ENCODE results near the gene POLL. TPM values are rescaled to one million over a fixed set of nuclear protein-coding genes. Genes with fewer than 3 reads are reported as not detected.

The POLL gene
- total and polyA plus RNA-seq, 2 of the 4 experiments (the other 2 are of a cell fraction), result 6.3 to 23.7 TPM

DNA sequence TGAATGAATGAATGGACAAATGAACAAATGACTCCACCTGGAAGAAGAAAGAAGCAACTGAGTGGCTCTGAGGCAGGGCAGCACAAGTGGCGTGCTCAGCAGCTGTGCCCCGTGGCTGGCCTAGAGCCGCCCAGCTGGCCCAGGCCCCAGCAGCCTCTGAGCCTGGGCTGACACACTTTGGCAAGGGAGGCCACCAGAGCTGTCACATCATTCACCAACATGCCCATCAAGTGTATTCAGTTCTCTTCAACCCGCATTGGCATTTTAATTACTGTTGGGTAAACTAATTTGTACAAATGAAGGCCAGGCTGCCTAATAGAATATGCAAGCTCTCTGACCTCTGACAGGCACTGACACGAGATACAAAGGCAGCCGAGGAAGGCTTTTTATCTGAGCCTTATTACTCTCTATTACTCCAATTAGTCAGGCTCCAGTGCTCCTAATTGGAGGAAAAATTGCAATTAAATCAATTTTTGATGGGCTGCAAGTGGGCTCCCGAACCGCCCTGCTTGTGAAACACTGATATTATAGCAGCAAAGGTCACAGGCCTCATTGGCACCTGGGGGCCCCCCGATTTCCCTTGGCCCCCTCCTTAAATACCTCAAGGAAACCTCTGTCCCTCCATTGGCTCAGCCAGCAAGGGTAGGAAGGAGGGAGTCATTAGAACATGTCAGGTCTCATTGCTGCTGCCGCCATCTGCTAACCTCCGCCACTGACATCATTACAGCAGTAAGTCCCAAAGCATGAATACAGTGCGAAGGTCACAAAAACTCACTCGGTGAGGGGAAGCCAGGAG, 42.0 kb upstream of the POLL start:
- Histone ChIP-seq H2BK20ac (ENCODE audit: low read depth, low read length) (no peak overlapping the region), H3K18ac (ENCODE audit: low read depth, low read length) (no peak overlapping the region), H4K5ac (ENCODE audit: low read depth, low read length) (no peak overlapping the region), H3K14ac (replicated peaks; ENCODE audit: low read depth, low read length) (no peak overlapping the region), H4K8ac (ENCODE audit: low read depth in 2 of 2, low read length in 2 of 2) (no peak overlapping the region), H3K56ac (ENCODE audit: extremely low read depth, insufficient read depth, low read length) (no peak overlapping the region), H3K27ac (ENCODE audit: insufficient read depth, low read length) (no peak overlapping the region), H3K79me1 (ENCODE audit: low read depth in 1 of 2, low read length in 2 of 2) (no peaks in the 10 kb centered on the region; a peak in 1 of 4 replicates), H3K4me2 (ENCODE audit: low read depth, low read length) (no peak overlapping the region), H4K91ac (ENCODE audit: insufficient read depth, low read depth, low read length) (no peak overlapping the region), H3K23ac (ENCODE audit: low read depth, low read length) (no peak overlapping the region), H3K36me3 (ENCODE audit: control insufficient read depth, insufficient read depth, low read length) (no peaks in the 10 kb centered on the region; the same call in 1 of the 2 replicates), H2BK120ac (ENCODE audit: low read depth, low read length) (no peak overlapping the region), H2AK9ac (replicated peaks; ENCODE audit: low read depth, low read length, poor library complexity) (no peak overlapping the region), H2AFZ (replicated peaks; ENCODE audit: low read length, poor library complexity) (no peak overlapping the region), H4K20me1 (ENCODE audit: insufficient read depth, low read length) (peaks cover 7% of the 10 kb centered on the region; the same call in 1 of the 2 replicates), H3K9me3 (ENCODE audit: control insufficient read depth, insufficient read depth, low read length) (no peaks in the 10 kb centered on the region), H2BK5ac (ENCODE audit: low read depth, low read length, poor library complexity, severe bottlenecking) (no peak overlapping the region), H3K4me1 (ENCODE audit: control insufficient read depth, insufficient read depth, low read length) (no peaks in the 10 kb centered on the region), H3K9me1 (ENCODE audit: insufficient read depth, low read length) (peaks cover 7% of the 10 kb centered on the region; the same call in 1 of the 2 replicates), H3K4me3 (ENCODE audit: insufficient read depth, low read depth, low read length) (no peak overlapping the region), H2BK15ac (ENCODE audit: low read depth, low read length) (no peak overlapping the region), H2AK5ac (ENCODE audit: low read depth, low read length) (no peak overlapping the region), H3K9ac (ENCODE audit: low read depth, low read length) (no peak overlapping the region), H3K4ac (ENCODE audit: low read depth, low read length) (no peak overlapping the region), H3K27me3 (ENCODE audit: control insufficient read depth, insufficient read depth, low read length) (no peaks in the 10 kb centered on the region)
- no TSS peak for BruUV-seq (replicated peaks)
- ChIA-PET CTCF (interaction anchor here (0.6 kb wide), 1 partner anchor 60 kb away, joined by 3 read pairs; no protein-coding TSS in a partner anchor), POLR2A (ENCODE audit: unreplicated experiment) (no interaction called here)
- in situ Hi-C loops (cut with MboI; ENCODE audit: low sequenced_read_pairs) (no loop called here), intact Hi-C loops (cut with micrococcal nuclease) (no loop called here), dilution Hi-C loops (cut with HindIII; ENCODE audit: low sequenced_read_pairs, unreplicated experiment) (no loop called here)
- ATAC-seq (ENCODE audit: low read depth) (no peak), DNase-seq (no peak)
- no CpG with 5 or more reads among the region's 13 CpGs for WGBS, 2 experiments (ENCODE audit: extremely low coverage in 2 of 2, insufficient read length in 1 of 2)
- no peak for TF ChIP-seq RAD21 (IDR thresholded peaks at IDR 0.05; ENCODE audit: low read length)
- TF ChIP-seq FOS (IDR thresholded peaks at IDR 0.05; ENCODE audit: low read depth, low read length), result no peak
- no peak for TF ChIP-seq MAZ (IDR thresholded peaks at IDR 0.05; ENCODE audit: borderline replicate concordance, low read depth, low read length)
- no peak for TF ChIP-seq POLR2A (IDR thresholded peaks at IDR 0.05; ENCODE audit: low read depth, low read length)
- TF ChIP-seq BHLHE40 (IDR thresholded peaks at IDR 0.05; ENCODE audit: low read depth, low read length), result no peak
- TF ChIP-seq, protein P1, sequence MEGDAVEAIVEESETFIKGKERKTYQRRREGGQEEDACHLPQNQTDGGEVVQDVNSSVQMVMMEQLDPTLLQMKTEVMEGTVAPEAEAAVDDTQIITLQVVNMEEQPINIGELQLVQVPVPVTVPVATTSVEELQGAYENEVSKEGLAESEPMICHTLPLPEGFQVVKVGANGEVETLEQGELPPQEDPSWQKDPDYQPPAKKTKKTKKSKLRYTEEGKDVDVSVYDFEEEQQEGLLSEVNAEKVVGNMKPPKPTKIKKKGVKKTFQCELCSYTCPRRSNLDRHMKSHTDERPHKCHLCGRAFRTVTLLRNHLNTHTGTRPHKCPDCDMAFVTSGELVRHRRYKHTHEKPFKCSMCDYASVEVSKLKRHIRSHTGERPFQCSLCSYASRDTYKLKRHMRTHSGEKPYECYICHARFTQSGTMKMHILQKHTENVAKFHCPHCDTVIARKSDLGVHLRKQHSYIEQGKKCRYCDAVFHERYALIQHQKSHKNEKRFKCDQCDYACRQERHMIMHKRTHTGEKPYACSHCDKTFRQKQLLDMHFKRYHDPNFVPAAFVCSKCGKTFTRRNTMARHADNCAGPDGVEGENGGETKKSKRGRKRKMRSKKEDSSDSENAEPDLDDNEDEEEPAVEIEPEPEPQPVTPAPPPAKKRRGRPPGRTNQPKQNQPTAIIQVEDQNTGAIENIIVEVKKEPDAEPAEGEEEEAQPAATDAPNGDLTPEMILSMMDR (conservative IDR thresholded peaks at IDR 0.05; ENCODE audit: low read depth, low read length), result no peak
- no peak for TF ChIP-seq MAFK (IDR thresholded peaks at IDR 0.05; ENCODE audit: low read depth, low read length)
- TF ChIP-seq MXI1 (IDR thresholded peaks at IDR 0.05; ENCODE audit: borderline replicate concordance, low read depth, low read length), result no peak
- no peak for TF ChIP-seq RCOR1 (IDR thresholded peaks at IDR 0.05; ENCODE audit: insufficient replicate concordance, low read length)
- TF ChIP-seq, protein P2, sequence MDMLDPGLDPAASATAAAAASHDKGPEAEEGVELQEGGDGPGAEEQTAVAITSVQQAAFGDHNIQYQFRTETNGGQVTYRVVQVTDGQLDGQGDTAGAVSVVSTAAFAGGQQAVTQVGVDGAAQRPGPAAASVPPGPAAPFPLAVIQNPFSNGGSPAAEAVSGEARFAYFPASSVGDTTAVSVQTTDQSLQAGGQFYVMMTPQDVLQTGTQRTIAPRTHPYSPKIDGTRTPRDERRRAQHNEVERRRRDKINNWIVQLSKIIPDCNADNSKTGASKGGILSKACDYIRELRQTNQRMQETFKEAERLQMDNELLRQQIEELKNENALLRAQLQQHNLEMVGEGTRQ (IDR thresholded peaks at IDR 0.05; ENCODE audit: low read depth, low read length), result no peak
- TF ChIP-seq NFE2L2 (IDR thresholded peaks at IDR 0.05; ENCODE audit: low read depth, low read length), result no peak
- TF ChIP-seq CHD1 (IDR thresholded peaks at IDR 0.05; ENCODE audit: low read depth, low read length), result no peak
- no peak for TF ChIP-seq ELK1 (IDR thresholded peaks at IDR 0.05; ENCODE audit: borderline replicate concordance, low read depth, low read length)
- TF ChIP-seq CEBPB (IDR thresholded peaks at IDR 0.05; ENCODE audit: low read depth, low read length), result no peak
- no peak for TF ChIP-seq RFX5 (IDR thresholded peaks at IDR 0.05; ENCODE audit: low read depth, low read length)

All from IMR-90 (cell line).